Anterior cingulate cortex (tissue), 58 donors: ENCODE results near the gene PRDM10.
"Not testable (repeated sequence)": the region's sequence is repeated elsewhere in the genome, so short reads cannot be mapped to it uniquely, and the experiment has no call there.

Source experiments
- DNase-seq, 58 donors: peaks; one replicate each; lab custom pipeline; 2025; lab: John Stamatoyannopoulos, UW

The PRDM10 gene

DNA sequence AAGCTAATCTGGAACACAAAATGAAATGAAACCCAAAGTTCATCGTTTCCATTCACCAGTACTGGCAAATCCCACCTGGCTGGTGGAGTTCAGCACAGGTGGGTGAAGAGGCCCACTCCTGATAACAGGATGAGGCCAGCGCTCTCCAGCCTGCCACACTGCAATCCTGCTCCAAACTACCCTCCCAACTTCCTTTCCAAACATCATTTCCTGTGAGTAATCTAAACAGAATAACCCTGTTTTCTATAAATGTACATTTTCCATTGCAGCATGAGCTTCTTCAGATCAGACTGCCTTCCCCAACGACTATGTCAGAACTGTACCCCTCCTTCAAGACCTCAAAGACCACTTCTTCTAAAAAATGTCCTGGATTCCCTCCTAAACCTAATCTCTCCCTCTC is 91.3 kb downstream of the PRDM10 start:
- DNase-seq, result no peak

DNA sequence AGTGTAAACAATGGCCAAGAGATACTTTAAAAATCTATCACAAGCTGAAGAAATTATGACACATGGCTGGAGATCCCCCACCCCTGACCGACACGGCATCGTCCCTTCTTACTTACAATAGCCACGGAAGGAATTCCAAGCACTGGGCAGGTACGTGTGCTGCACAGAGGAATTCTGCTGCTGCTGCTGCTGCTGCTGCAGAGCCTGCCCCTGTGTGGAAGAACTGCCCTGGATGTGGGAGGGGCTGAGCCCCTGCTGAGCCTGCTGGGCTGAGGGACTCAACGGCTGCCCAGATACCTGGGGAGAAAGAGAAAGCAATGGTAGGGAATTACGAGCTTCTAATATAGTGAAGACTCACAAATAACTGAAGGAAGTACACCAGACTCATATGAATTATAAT is 92.3 kb downstream of the PRDM10 start:
- no peak for DNase-seq

DNA sequence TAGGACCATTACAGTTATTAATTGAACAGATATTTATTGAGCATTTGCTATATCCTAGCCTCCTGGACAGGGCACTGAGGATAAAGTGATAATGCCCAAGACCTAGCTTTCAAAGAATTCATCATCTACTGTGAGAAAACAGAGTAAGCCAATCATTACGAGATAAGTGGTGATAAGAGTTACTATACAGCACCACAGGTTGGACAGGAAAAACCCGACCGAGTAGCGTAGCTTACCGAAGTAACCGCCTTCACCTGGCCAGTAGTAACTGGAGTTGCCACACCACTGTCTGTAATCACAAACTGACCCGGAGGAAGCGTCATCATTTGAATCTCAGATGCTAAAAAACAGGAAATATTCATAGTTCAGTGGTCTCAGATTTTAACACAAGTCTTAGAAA is 97.2 kb downstream of the PRDM10 start:
- DNase-seq, result no peak

DNA sequence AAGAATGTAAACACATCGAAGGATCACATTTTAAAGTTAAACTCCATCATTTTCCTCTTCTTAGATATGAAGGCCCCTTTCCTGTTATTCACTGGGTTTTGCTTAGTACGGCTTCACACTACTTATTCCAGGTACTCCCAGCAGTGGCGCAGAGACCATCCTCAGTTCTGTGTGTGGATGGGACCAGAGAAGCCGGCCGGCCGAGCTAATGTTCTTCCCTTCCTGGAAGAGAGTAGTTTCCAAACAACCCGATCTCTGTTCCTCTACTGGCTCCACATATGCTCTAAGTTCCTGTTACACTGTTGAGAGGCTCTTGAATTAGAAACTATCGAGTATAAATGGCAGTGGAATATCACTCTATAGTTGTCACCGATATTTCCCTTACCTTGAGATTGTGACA is 106.6 kb downstream of the PRDM10 start:
- DNase-seq, result peak in 2 of 58 donors; percentile 4 to 27

DNA sequence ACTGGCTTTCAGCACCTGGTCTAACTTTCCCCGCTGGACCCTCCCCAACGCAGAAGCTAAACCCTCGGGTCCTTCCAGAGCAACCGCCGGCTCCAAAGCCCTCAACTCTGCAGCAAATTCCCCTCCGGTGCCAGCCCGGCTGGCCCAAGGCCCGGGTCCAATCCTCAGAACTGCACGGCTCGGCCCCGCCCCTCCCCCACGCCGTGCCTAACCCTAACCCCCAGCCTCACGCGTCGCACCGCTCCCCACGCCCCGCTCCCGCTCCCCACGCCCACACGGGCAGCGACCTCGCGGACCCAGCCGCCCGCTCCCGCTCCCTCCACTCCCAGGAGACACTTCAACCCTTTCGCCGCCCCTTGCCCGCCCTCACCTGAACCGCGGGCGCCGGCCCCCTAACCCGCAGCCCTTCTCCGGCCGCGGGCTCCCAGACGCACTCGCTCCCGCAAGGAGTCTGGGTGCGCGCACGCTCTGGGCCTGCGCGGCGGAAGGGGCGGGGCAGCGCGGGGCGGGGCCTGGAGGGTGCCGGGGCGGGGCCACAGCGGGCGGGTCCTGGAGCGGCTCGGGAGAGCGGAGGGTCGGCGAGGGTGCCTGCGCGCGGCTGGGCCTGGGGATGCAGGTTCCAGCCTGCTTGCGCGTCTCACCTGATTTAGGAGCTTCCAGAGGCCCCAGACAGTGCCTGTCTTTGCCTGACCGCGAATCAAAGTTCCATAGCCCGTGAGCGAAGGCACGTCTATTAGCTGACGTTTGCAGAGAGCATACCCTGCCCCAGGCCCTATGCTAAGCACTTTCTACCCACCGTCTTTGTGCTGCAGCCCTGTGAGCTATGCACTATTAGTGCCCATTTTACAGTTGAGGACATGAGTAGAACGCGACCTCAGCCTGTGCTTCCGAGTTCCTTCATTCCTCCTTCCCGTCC is 107.3 kb downstream of the PRDM10 start, which contains the start of gene NFRKB:
NFRKB (minus strand) TSS at position 453 of the 916 bp plus-strand sequence. CDS start 2,729 bp downstream, outside the sequence.
- DNase-seq, result peak in 57 of 58 donors; percentile 29 to 92 (median 77)

DNA sequence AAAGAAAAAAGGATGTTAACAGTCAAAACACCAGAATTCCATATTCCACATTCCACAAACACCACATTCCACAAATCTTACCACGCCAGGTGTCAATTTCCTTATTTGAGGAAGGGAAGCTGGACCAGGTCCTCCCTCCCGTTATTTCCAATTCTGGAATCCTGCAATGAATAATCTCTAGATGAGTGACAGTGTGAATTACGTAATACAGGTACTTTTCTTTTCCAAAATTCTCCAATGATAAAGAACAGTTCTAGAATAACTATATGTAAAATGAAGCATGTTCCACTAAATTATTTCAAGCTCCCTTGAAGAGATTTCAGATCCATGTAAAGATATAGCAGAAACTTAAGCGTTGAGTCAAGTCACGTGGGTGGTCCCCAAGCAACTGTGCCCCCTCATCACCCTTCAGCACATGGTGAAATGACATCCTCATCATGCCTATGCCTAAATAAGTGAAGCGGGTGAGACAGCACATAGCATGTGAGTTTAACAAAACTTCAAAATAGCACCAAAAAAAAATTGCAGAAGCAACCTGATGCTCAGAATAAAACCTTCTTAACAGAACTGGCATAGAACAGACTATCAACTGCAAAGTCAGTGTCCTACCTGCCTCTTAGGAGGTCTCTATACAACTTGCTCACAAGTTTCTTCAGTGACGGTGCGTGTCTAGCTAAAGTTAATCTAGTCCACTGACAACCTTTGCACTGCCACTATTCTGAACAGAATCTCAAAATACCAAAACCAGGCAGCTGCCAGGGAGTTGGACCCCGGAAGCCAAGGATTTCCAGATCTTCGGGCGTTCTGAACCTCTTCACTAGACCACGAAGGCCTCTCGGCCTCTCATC is 108.1 kb downstream of the PRDM10 start:
- DNase-seq, result no peak

DNA sequence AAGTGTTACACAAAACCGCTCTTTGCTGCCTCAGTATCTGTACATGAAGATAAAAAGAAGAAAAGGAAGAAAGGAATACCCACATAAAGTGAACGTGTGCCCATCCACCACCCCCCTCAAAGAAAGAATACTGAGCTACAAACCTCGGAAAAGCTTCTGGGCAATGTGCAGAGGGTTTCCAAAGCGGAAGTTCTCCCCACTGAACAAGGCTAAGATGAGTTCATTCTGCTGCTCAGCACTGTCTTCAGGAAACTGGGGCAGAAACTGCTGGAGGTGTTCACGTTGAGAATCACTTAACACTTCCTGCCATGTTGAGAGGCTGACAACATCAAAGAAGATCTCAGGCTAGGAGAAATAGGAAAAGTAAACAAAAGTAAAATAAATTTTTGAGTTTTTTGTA is 114.2 kb downstream of the PRDM10 start:
- DNase-seq, result no peak

DNA sequence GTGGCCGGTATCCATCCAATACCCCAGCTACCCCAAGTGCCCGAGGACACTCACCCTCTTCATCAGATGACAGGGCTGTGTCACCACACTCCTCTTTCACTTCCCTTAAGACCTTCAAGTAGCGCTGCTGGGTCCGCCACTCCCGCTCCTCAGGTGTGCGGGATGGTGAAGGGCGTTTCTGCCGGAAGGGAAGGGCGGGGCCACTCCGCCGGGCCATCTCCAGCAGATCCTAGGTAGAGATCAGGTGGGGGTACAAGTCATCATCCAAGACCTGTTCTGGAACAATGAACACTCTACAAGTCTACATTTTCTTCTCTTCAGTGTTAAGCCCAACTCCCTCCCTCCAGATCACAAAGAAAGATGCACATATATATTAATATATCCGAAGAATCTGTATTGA is 117.3 kb downstream of the PRDM10 start:
- DNase-seq, result no peak

DNA sequence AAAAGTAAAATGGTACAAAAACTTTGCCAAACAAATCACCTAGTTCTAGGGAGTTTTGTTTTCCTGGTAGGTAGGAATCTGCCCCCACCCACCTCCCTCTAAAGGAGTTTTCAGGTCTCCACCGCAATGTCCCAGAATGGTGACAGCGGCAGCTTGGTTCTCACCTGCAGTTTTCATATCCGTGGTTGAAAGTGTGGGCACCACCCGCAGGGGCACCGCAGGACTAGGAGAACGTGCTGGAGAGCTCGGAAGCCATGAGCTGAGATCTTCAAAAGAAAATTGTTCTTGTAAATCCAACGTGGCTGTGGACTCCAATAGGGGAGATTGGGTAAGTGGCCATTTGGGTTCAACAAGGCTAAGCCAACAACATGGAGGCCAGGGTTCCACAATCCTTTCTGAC is 118.1 kb downstream of the PRDM10 start:
- no peak for DNase-seq

DNA sequence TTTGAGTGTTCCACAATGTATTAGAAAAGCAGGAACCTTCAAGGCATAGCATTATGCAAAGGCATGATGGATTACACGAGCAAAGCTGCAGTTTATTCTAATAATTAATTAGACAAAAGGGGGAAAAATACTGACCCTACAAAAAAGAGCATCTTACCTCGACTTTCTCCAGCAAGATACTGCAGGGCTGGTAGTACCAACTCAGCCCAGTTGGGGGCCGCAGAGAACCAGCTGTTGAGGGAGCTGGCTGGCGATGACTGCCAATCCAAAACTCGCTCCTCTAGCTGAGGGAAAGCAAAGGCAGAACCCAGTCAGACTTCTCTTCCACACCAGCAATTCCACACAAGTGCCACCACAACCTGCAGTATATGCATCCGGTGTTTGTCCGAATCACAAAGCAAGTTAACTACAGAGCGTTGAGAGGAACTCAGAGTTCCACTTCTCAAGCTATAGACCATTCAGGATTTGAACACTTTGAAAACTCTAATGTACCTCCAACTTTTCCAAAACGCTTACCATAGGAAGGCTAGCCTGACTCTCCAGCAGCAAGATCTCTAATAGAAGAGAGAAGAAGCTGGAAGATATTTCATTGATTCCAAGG is 121.0 kb downstream of the PRDM10 start:
- peak in 10 of 58 donors; percentile 3 to 24 (median 14) for DNase-seq

DNA sequence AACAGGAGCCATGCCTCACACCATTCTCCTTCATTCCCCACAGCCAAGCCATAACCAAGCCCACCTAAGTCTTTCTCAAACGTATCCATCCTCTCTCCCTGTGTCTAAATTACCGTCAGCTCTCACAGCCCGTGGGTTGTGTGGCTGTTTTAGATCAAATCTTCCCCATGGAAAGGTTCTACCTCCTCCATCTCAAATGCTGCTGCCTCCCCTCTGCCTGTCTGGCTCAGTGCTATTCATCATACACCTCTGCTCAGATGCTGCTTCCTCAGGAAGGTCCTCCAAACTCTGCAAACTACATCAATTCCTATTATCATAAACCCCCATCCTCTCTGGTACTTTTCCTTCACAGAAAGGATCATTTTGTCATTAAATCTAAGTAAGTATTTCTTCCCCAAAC is 122.3 kb downstream of the PRDM10 start:
- DNase-seq, result no peak

DNA sequence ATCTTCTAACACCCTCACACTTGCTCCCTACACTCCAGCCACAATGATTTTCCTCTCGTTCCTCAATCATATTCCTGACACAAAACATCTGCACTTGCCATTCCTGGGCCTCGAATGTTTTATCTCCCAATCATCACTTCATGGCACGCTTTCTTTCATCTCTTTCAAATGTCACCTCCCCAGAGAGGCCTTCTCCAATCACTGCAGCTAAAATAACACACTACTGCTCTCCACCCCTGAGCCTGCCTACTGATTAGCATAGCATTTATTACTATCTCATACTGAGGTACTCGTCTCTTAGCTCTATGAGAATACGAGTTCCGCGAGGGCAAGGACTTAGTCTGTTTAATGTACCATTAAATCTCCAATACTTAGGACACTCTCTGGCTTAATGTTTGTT is 130.7 kb downstream of the PRDM10 start:
- DNase-seq, result no peak

DNA sequence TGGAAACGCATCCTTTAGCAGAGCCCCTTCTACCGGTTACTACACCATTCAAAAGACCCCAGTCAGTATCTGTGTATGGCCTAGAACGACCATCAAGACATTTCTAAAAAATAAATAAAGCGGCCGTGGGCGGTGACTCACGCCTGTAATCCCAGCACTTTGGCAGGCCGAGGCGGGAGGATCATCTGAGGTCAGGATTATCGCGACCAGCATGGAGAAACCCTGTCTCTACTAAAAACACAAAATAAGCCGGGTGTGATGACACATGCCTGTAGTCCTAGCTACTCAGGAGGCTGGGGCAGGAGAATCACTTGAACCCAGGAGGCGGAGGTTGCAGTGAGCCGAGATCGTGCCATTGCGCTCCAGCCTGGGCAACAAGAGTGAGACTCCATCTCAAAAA is 134.0 kb downstream of the PRDM10 start:
- not testable (repeated sequence) for DNase-seq

DNA sequence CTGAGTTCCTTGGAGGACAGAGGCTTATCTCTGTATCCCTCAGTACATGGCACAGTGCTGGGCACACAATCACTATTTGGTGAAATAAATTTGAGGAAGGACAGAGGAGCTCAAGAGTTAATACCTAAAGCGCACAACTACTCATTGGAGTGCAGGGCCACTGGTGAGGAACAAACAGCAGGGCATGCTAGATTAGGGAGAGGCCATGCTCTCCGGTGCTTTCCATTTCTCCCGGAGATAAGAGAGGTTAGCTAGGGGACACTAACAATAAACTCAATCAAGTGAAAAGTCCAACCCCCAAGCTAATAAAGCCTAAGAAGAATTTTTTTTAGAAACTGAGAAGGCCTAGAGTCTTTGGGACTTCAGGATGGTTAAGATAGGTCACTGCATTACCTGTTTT is 136.3 kb downstream of the PRDM10 start:
- no peak for DNase-seq

DNA sequence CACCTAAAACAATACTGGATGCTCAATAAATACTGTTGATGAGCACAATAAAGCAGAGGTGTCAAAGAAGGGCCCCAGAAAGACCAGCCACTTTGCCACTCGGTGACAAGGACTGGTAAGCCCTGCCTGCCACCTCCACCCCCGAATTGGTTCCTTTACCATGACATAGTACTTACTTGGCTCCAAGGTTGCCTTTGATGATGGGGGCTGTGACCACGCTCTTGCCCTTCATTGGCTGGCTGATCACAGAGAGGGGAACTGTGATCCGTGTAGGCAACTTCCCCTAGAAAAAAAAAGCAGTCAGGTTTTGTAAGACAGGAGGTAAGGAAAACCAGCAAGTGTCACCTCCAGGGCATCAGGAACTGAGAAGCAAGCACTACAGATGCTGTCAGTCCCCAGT is 136.9 kb downstream of the PRDM10 start:
- no peak for DNase-seq

DNA sequence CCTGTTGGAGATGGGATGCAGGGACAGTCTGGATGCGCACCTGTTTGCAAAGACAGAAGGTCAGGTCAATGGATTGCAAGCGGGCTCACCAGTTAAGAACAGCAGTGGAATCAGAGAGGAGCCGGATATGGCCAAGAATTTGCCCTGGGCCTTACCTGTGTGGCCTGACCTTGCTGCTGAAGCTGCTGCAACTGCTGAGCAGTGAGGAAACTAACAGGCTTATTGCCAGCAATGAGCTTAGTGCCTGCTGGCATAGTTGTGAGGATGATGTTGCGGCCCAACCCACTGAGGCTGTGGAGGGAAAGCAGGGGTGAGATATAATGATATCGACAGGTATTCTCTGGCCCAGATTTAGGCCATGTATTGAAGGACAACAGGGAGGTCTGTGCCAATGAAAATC is 137.8 kb downstream of the PRDM10 start:
- no peak for DNase-seq

DNA sequence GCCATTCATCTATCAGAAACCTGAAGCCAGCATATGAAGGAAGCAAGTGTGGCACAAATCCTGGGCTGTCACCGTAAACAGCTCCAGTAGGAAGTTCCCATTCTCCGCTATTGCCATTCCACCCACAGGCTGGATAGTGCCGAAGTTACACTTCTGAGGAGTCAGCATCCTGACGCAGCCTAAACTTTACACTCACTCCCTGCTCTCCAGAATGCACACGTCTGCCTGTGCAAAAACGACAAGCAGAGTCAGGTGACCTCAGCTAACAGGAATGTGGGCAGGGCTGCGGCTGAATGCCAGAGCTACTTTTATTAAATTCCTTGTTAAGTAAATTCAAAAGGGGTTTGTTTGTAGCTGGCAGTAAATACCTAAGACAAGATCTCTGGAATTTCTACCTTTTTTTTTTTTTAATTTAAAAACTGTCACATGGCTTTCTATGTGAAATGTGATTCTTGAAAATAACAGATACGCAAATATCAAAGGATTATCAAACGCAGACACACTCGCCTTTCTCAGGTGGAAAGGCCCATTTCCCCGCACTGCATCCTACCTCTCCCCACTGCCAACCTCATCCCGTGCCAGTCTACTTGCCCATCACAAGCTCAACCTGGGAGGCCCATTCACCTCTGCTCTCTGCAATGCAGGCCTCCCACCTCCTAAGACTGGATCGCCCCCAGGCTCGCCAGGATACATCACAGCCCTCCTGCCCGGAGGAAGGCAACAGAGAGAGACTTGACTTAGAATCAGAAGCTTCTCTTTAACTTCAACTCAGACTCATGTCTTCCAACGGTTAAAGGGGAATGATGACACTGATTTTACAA is 140.7 kb downstream of the PRDM10 start:
- DNase-seq, result no peak

DNA sequence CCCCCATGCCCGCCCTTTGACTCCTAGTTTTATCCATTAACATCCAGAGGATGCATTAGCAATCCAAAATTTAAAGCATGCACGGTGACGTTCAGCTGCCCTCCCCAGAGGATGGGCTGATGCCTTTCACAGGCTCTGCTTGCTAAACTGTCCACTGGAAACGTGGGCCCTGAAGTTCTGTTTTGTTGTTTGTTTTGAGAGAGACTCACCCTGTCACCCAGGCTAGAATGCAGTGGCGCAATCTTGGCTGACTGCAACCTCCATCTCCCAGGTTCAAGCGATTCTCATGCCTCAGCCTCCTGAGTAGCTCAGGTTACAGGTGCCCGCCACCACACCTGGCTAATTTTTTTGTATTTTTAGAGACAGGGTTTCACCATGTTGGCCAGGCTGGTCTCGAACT is 146.6 kb downstream of the PRDM10 start:
- no peak for DNase-seq

DNA sequence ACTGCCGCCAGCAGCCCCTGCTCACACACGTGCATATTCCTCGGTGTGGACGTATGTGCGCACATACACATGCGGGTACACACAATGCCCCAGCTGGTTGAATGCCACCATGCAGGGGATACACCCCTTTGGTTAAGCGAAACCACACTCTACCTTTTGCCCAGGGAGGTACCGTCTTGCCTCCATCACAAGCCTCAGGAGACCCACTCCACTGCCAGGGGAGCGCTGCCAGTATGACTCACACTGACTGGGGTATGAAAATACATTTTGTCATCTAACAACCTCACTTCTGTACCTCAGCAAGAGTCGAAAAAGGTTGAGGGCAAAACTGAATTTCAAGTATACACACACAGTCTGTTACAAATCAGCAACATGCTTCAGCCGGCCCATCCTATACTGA is 147.5 kb downstream of the PRDM10 start:
- no peak for DNase-seq

DNA sequence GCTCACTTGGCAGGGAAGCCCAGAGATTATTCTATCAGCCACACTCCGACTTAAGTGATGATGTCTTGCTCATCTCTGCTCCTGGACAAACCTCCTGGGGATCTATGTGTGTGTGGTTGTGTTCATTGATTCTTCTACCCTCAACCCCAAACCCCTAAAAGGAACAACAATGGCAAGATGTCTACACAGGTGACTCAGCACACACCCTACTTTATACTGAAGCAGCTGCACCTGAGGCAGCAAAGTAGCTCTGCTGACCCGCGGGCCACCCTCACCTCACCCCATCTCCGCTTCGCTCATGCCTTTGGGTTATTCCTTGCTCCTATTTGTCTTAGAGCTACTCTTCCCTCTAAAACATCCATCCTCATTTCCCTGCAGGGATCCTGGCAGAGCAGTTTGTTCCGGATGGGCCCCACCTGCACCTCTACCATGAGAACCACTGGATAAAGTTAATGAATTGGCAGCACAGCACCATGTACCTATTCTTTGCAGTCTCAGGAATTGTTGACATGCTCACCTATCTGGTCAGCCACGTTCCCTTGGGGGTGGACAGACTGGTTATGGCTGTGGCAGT is 148.3 kb downstream of the PRDM10 start:
- no peak for DNase-seq
